Type B pancreatic cell (in vitro differentiated cells): ENCODE data around the gene OLIG2. TPM values are rescaled to one million over a fixed set of nuclear protein-coding genes. Genes with fewer than 3 reads are reported as not detected.

ENCODE experiments used
- DNase-seq: peaks from one replicate; pipeline ENCODE4 v3.0.0; 2021; ENCODE audit warnings: mixed read lengths; ENCODE audit not compliant: unreplicated experiment; ENCODE audit errors: extremely low spot score
- H3K27ac Mint-ChIP-seq: 2 replicates; pipeline ENCODE4 v1.8.0; 2021; ENCODE audit warnings: mild to moderate bottlenecking, mixed read lengths
- H3K27me3 Mint-ChIP-seq: 2 replicates; pipeline ENCODE4 v1.8.0; 2021; ENCODE audit warnings: mixed read lengths
- H3K36me3 Mint-ChIP-seq: 2 replicates; pipeline ENCODE4 v1.8.0; 2021; ENCODE audit warnings: mixed read lengths
- H3K4me1 Mint-ChIP-seq: one replicate; pipeline ENCODE4 v1.8.0; 2021; ENCODE audit warnings: mixed read lengths; ENCODE audit not compliant: unreplicated experiment
- H3K4me3 Mint-ChIP-seq: 2 replicates; pipeline ENCODE4 v1.8.0; 2021; ENCODE audit warnings: mild to moderate bottlenecking, mixed read lengths
- H3K9me3 Mint-ChIP-seq: 2 replicates; pipeline ENCODE4 v1.8.0; 2021; ENCODE audit warnings: mixed read lengths
- total RNA-seq: library from RNA; stranded (reverse); gene quantifications from 2 replicates; pipeline ENCODE4 v1.2.1, GENCODE V29; 2021; ENCODE audit warnings: low replicate concordance
- TF ChIP-seq, protein P1 (sequence below): fragments of 200-600 bp; sonication (generic); conservative IDR thresholded peaks from 2 replicates; pipeline ENCODE4 v1.5.0; 2021; ENCODE audit warnings: antibody characterized with exemption, mild to moderate bottlenecking

The OLIG2 gene
- total RNA-seq, 1 donor from 2014 or later, result 1.4 TPM

DNA sequence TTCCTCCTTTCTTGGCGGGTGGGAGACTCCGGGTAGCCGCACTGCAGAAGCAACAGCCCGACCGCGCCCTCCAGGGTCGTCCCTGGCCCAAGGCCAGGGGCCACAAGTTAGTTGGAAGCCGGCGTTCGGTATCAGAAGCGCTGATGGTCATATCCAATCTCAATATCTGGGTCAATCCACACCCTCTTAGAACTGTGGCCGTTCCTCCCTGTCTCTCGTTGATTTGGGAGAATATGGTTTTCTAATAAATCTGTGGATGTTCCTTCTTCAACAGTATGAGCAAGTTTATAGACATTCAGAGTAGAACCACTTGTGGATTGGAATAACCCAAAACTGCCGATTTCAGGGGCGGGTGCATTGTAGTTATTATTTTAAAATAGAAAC lies 2.5 kb downstream of the OLIG2 start:
- Mint-ChIP-seq H3K4me3 (no peak overlapping the region), H3K27ac (no peak overlapping the region), H3K4me1 (peaks cover 6% of the 10 kb centered on the region), H3K9me3 (no peaks in the 10 kb centered on the region), H3K36me3 (no peaks in the 10 kb centered on the region), H3K27me3 (peaks cover 90% of the 10 kb centered on the region)
- TF ChIP-seq, protein P1, sequence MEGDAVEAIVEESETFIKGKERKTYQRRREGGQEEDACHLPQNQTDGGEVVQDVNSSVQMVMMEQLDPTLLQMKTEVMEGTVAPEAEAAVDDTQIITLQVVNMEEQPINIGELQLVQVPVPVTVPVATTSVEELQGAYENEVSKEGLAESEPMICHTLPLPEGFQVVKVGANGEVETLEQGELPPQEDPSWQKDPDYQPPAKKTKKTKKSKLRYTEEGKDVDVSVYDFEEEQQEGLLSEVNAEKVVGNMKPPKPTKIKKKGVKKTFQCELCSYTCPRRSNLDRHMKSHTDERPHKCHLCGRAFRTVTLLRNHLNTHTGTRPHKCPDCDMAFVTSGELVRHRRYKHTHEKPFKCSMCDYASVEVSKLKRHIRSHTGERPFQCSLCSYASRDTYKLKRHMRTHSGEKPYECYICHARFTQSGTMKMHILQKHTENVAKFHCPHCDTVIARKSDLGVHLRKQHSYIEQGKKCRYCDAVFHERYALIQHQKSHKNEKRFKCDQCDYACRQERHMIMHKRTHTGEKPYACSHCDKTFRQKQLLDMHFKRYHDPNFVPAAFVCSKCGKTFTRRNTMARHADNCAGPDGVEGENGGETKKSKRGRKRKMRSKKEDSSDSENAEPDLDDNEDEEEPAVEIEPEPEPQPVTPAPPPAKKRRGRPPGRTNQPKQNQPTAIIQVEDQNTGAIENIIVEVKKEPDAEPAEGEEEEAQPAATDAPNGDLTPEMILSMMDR, result no peak
- no peak for DNase-seq

DNA sequence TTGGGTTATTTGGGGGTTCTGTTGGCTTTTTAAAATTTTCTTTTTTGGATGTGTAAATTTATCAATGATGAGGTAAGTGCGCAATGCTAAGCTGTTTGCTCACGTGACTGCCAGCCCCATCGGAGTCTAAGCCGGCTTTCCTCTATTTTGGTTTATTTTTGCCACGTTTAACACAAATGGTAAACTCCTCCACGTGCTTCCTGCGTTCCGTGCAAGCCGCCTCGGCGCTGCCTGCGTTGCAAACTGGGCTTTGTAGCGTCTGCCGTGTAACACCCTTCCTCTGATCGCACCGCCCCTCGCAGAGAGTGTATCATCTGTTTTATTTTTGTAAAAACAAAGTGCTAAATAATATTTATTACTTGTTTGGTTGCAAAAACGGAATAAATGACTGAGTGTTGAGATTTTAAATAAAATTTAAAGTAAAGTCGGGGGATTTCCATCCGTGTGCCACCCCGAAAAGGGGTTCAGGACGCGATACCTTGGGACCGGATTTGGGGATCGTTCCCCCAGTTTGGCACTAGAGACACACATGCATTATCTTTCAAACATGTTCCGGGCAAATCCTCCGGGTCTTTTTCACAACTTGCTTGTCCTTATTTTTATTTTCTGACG lies 3.1 kb downstream of the OLIG2 start:
- Mint-ChIP-seq H3K4me1 (peaks cover 6% of the 10 kb centered on the region), H3K36me3 (no peaks in the 10 kb centered on the region), H3K27me3 (peaks cover 90% of the 10 kb centered on the region), H3K9me3 (no peaks in the 10 kb centered on the region), H3K4me3 (peak overlapping the region; percentile 62), H3K27ac (no peak overlapping the region)
- TF ChIP-seq, protein P1, result no peak
- DNase-seq, result no peak

DNA sequence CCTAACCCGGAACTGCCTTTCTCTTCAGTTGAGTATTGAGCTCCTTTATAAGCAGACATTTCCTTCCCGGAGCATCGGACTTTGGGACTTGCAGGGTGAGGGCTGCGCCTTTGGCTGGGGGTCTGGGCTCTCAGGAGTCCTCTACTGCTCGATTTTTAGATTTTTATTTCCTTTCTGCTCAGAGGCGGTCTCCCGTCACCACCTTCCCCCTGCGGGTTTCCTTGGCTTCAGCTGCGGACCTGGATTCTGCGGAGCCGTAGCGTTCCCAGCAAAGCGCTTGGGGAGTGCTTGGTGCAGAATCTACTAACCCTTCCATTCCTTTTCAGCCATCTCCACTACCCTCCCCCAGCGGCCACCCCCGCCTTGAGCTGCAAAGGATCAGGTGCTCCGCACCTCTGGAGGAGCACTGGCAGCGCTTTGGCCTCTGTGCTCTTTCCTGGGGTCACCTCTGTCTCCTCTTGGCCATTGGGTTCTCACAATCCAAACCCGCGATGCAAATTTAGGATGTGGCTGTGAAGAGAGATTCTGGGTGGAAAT lies 3.7 kb downstream of the OLIG2 start:
- no peaks in the 10 kb centered on the region for H3K36me3 Mint-ChIP-seq
- H3K9me3 Mint-ChIP-seq, result no peaks in the 10 kb centered on the region
- H3K27me3 Mint-ChIP-seq, result peaks cover 90% of the 10 kb centered on the region
- no peak for DNase-seq
- peaks cover 6% of the 10 kb centered on the region for H3K4me1 Mint-ChIP-seq
- H3K27ac Mint-ChIP-seq, result no peak overlapping the region
- TF ChIP-seq, protein P1, result no peak
- peak overlapping the region; percentile 62 for H3K4me3 Mint-ChIP-seq

DNA sequence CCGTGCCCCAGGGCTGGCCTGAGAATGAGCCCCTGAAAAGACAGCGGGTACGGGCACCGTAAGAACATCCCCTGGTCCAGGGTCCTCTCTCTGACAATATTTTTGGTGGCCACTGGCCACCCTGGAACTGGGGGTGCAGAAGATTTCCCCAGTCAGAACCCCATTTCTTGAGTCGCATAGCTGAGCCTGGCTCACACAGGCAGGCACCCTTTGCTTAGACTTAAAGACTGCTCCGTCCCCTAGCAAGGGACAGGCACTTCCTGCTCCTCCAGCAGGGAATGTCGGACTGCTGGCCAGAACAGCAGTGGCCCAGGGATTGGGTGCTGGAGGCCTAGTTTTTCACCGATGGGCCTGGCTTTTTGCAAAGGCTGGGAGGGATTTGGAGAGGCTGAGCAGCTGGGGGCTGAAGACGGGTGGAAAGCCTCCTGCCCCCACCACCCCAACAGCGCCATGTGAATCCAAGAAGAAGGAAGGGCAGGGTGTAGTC lies 4.3 kb downstream of the OLIG2 start:
- peaks cover 90% of the 10 kb centered on the region for H3K27me3 Mint-ChIP-seq
- DNase-seq, result no peak
- H3K27ac Mint-ChIP-seq, result no peak overlapping the region
- no peak overlapping the region for H3K4me3 Mint-ChIP-seq
- H3K4me1 Mint-ChIP-seq, result peaks cover 6% of the 10 kb centered on the region
- TF ChIP-seq, protein P1, result no peak
- H3K36me3 Mint-ChIP-seq, result no peaks in the 10 kb centered on the region
- no peaks in the 10 kb centered on the region for H3K9me3 Mint-ChIP-seq

DNA sequence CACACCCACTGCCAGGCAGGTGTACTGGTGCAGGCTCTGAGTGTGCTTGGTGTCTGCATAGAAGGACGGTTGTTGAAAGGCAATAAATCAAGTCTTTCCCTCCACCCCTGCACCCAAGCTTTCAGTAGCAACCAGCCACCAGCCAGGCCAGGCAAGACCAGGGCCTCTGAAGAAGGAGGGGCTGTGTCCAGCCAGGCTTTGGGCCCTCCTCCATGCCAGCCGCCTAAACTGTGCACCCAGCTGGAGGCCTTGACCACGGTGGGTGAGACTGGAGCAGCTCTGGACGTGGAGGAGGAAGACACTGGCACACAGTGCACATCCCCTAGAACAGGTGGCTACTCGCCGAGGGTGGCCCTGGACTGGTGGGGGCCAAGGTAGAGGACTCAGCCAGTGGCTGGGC lies 4.9 kb downstream of the OLIG2 start:
- no peak for DNase-seq
- TF ChIP-seq, protein P1, result no peak
- H3K4me1 Mint-ChIP-seq, result peaks cover 6% of the 10 kb centered on the region
- H3K27me3 Mint-ChIP-seq, result peaks cover 90% of the 10 kb centered on the region
- no peaks in the 10 kb centered on the region for H3K36me3 Mint-ChIP-seq
- no peak overlapping the region for H3K27ac Mint-ChIP-seq
- H3K4me3 Mint-ChIP-seq, result no peak overlapping the region
- no peaks in the 10 kb centered on the region for H3K9me3 Mint-ChIP-seq
